ENCODE results near the gene KLF15.

KLF15 gene

DNA sequence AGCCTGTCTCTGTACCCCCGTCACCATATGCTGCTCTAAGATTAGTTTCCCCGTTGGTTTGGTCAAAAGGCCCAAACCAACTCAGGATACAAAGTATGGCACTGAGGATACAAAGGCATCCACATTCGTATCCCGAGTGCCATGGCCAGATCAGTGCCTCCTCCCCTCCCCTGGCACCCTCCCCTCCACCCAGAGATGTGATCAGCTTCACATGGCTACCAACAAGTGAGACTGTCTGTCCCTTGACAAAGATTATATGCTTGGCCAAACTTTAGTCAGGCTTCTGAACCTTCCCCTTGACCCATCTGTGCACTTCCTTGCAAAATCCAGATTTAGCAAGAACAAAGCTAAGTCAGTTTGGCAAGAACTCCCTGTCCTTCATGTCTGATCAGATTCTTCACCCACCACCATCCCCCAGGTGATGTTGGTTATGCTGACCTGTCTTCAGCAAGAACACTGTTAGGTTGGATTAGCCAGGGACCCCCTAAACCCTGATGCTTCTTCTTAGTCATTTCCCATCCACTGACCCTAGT lies 61.7 kb downstream of the KLF15 start:
- no peak for DNase-seq
- TF ChIP-seq POLR2A (IDR thresholded peaks at IDR 0.05; ENCODE audit: low read length) (no peak), GATA1 (IDR thresholded peaks at IDR 0.05; ENCODE audit: low read depth, low read length) (no peak)

- DNase-seq, result no peak
Observed at GRCh38 chr3:126294211-126294808, 62.9 kb downstream of the KLF15 start.

GRCh38 chr3:126293370-126294082 lies 63.7 kb downstream of the KLF15 start:
- no peak for DNase-seq
- no peak for TF ChIP-seq POLR2A (IDR thresholded peaks at IDR 0.05; ENCODE audit: low read length)
- no peak for TF ChIP-seq GATA1 (IDR thresholded peaks at IDR 0.05; ENCODE audit: low read depth, low read length)

More at GRCh38 chr3:126294211-126294808, 62.9 kb downstream of the KLF15 start:
- TF ChIP-seq GATA1 (IDR thresholded peaks at IDR 0.05; ENCODE audit: low read depth, low read length), result no peak
- no peak for TF ChIP-seq POLR2A (IDR thresholded peaks at IDR 0.05; ENCODE audit: low read length)
